Ovary (tissue), 9 donors: ENCODE data around the gene RAB13. TPM values are rescaled to one million over a fixed set of nuclear protein-coding genes. Genes with fewer than 3 reads are reported as not detected.

Source experiments
- DNase-seq, 5 donors: peaks; one replicate each; pipeline ENCODE4 v3.0.0-alpha.2; 2019 to 2020
- H3K27ac ChIP-seq, 2 donors: fragments of 200-600 bp; one replicate each; pipeline versions ENCODE4 v1.5.1 to v1.8.0; 2019 to 2022
- H3K27me3 ChIP-seq: fragments of 200-600 bp; one replicate; pipeline ENCODE4 v1.8.0; 2022
- H3K36me3 ChIP-seq: fragments of 200-600 bp; sonication (generic); one replicate; pipeline ENCODE4 v1.5.1; 2019
- H3K4me1 ChIP-seq: one replicate; pipeline ENCODE4 v1.8.1; 2013; ENCODE audit warnings: mild to moderate bottlenecking, moderate library complexity; ENCODE audit not compliant: insufficient read depth
- H3K4me3 ChIP-seq: fragments of 200-600 bp; sonication (generic); one replicate; pipeline ENCODE4 v1.5.1; 2017
- H3K9me3 ChIP-seq, 2 donors: fragments of 200-600 bp in 1 of 2; sonication (generic) in 1 of 2; one replicate each; pipeline versions ENCODE4 v1.5.1 to v1.8.1; 2013 to 2019; ENCODE audit warnings: mild to moderate bottlenecking in 1 of 2, moderate library complexity in 1 of 2
- EP300 ChIP-seq: sonication (generic); formaldehyde crosslinking; IDR thresholded peaks from one replicate; pipeline ENCODE4 v1.6.1; 2017; ENCODE audit warnings: antibody characterized with exemption
- POLR2A ChIP-seq: fragments of 450-650 bp; IDR thresholded peaks from one replicate; pipeline ENCODE4 v1.6.1; 2017; ENCODE audit warnings: antibody characterized with exemption, mild to moderate bottlenecking, moderate library complexity
- WGBS, 3 donors: extraction: QIAGEN DNeasy Blood & Tissue Kit in 1 of 3; methylation state at CpG; one replicate each; pipeline versions ENCODE4 v1.1.5 to v1.1.7; 2013 to 2017; 5-methylcytosine and 5-hydroxymethylcytosine counted together
- intact Hi-C, 4 donors: fragments of 100-400 bp; cut with DNase I; formaldehyde crosslinking; loops; one replicate each; pipeline versions ENCODE4 v1.11.0 to v1.15.1; 2022 to 2023
- microRNA-seq, 3 donors: library from miRNA; unstranded; fragments of <30 nt; microRNA quantifications; one replicate each; pipeline versions ENCODE4 to v1.2.0, GENCODE V29; 2019 to 2020
- polyA plus RNA-seq, 2 donors: library from polyadenylated mRNA; stranded (reverse); fragments of 200-250 nt in 1 of 2; fragments of 350-450 nt in 1 of 2; fragmentation: Illumina TruSeq in 1 of 2; extraction: RNeasy Lipid Tissue Mini Kit (QIAGEN cat#74804) in 1 of 2; gene quantifications; one replicate each; pipeline ENCODE4 v1.2.3, GENCODE V29; 2013 to 2014
- small RNA-seq: library from RNA; depleted of rRNA; stranded (forward); fragments of <200 nt; gene quantifications from one replicate; pipeline ENCODE3, GENCODE V24; 2016
- total RNA-seq, 7 donors: library from RNA; depleted of rRNA in 2 of 7; stranded (reverse); fragments of >200 nt in 2 of 7; fragmentation: NEBNext Ultra II Directional in 3 of 7; extraction: Animal tissue kit (Norgen Biotek cat#: 25700) in 3 of 7; gene quantifications; one replicate each; pipeline versions ENCODE4 v1.1.0 to v1.2.4, GENCODE V29; 2016 to 2023
- TF ChIP-seq, protein P1 (sequence below), 3 donors: fragments of 450-650 bp in 2 of 3; fragments of 200-600 bp in 1 of 3; IDR thresholded peaks; one replicate each; pipeline versions ENCODE4 v1.5.1 to v1.8.0; 2016 to 2022; ENCODE audit warnings: antibody characterized with exemption in 3 of 3, mild to moderate bottlenecking in 1 of 3
- donor health status: DM: no; HTN: no; CAD: no; lungs with moderate emphysema.
- donor health status: DM: no; HTN: no; CAD: no.
- donor health status: Bipolar disorder and iron deficiency.
- donor health status: DM: yes; HTN: yes; CAD: no.
- donor health status: DM: no; HTN: no; CAD: no.
- donor health status: DM: yes; HTN: yes; CAD: no.

The RAB13 gene
- total and polyA plus RNA-seq, 9 donors, result 31.4 to 190 (median 115) TPM

DNA sequence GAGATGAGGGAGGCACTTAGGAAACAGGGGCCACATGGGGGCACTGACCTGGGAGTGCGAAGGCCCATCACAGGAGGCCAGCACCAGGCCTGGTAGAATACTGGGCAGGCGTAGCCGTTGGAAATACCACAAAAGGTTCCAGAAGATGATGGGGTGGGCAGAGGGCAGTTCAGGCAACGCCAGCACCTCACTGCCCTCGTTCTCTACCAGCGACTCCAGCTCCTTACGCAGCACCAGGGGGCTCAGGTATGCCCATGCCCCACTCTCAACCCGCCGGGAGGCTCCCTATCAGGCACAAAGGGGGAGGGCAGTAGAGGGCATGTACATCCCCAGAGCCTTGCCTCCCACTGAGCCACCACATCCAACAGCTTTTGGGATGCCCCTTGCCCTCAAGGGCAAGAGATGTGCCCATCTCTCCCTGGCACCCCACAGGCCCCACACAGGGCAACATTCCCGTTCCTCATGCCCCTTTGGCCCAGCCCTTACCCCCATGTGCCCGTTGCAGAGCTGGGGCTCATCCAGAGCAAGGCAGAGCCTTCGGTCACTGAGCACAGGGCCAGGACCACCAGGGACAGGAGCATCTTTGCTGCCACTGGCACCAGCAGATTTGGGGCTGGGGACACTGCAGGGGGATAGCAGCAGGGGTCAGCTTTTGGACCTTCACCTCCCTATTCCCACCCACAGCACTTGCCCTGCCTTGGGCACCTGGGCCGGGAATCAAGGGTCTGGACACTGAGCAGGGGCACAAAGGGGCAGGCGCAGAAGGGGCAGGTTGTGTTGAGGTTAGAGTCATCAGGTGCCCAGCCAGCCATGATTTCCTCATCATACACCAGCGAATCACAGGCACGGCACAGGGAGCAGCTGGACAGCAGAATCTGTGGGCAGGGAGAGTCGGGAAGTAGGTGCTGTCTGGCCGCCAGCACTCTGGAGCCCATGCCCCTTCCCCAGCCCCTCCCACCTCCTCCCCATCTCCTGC lies 53.7 kb downstream of the RAB13 start:
- H3K36me3 ChIP-seq, result no peaks in the 10 kb centered on the region
- intact Hi-C loops, result no loop called here
- WGBS, 3 donors, result 89 to 94% (median 90%) methylated on average over 14 to 18 of the region's 18 CpGs
- no peaks in the 10 kb centered on the region for H3K4me1 ChIP-seq
- H3K9me3 ChIP-seq, result no peaks in the 10 kb centered on the region
- TF ChIP-seq POLR2A (no peak), EP300 (no peak)
- TF ChIP-seq, protein P1, sequence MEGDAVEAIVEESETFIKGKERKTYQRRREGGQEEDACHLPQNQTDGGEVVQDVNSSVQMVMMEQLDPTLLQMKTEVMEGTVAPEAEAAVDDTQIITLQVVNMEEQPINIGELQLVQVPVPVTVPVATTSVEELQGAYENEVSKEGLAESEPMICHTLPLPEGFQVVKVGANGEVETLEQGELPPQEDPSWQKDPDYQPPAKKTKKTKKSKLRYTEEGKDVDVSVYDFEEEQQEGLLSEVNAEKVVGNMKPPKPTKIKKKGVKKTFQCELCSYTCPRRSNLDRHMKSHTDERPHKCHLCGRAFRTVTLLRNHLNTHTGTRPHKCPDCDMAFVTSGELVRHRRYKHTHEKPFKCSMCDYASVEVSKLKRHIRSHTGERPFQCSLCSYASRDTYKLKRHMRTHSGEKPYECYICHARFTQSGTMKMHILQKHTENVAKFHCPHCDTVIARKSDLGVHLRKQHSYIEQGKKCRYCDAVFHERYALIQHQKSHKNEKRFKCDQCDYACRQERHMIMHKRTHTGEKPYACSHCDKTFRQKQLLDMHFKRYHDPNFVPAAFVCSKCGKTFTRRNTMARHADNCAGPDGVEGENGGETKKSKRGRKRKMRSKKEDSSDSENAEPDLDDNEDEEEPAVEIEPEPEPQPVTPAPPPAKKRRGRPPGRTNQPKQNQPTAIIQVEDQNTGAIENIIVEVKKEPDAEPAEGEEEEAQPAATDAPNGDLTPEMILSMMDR (IDR thresholded peaks at IDR 0.05), result no peak
- H3K27me3 ChIP-seq, result no peaks in the 10 kb centered on the region
- H3K4me3 ChIP-seq, result no peak overlapping the region
- no peak overlapping the region for H3K27ac ChIP-seq
- DNase-seq, result peak in 1 of 5 donors; percentile 23

Small RNA genes lying within 50 kb of the gene (microRNA-seq; reads per million reads assigned to microRNA genes)
- gene MIR6737, result 0 to 0.89 (median 0.32) reads per million in 3 donors

Small RNA genes lying within 50 kb of the gene (small RNA-seq; reads per million reads assigned to genes)
- not detected for gene MIR6737

Other genes starting within 250 kb of the RAB13 start
- gene SLC27A3, start 210.9 kb downstream of the RAB13 start, total RNA-seq, result 10 to 100 TPM in 6 of 7 donors, 1 to 10 TPM in 1; 9.5 to 50.9 (median 31.1) TPM
- 10 to 100 TPM; 23.2 to 31.5 TPM for gene SLC27A3, start 210.9 kb downstream of the RAB13 start, polyA plus RNA-seq
- 10 to 100 TPM; 14.1 to 73.0 (median 58.3) TPM for gene GATAD2B, start 63.4 kb downstream of the RAB13 start, total RNA-seq
- gene GATAD2B, start 63.4 kb downstream of the RAB13 start, polyA plus RNA-seq, result 10 to 100 TPM; 11.2 to 22.0 TPM
- 10 to 100 TPM; 21.3 to 83.1 (median 57.3) TPM for gene DENND4B, start 39.6 kb downstream of the RAB13 start, total RNA-seq
- 10 to 100 TPM; 20.9 to 29.6 TPM for gene DENND4B, start 39.6 kb downstream of the RAB13 start, polyA plus RNA-seq
- 10 to 100 TPM; 19.2 to 52.5 (median 37.9) TPM for gene CRTC2, start 27.7 kb downstream of the RAB13 start, total RNA-seq
- 10 to 100 TPM; 20.3 to 44.6 TPM for gene CRTC2, start 27.7 kb downstream of the RAB13 start, polyA plus RNA-seq
- gene SLC39A1, start 22.8 kb downstream of the RAB13 start, total RNA-seq, result 10 to 100 TPM; 59.3 to 83.7 (median 67.2) TPM
- gene SLC39A1, start 22.8 kb downstream of the RAB13 start, polyA plus RNA-seq, result 100 to 1,000 TPM in 1 of 2 donors, 10 to 100 TPM in 1; 83.6 to 121 TPM
- 10 to 100 TPM; 10.5 to 24.9 (median 14.9) TPM for gene CREB3L4, start 18.4 kb downstream of the RAB13 start, total RNA-seq
- 10 to 100 TPM; 17.6 to 27.2 TPM for gene CREB3L4, start 18.4 kb downstream of the RAB13 start, polyA plus RNA-seq
- gene JTB, start 8.7 kb downstream of the RAB13 start, total RNA-seq, result 100 to 1,000 TPM in 2 of 7 donors, 10 to 100 TPM in 5; 82.7 to 207 (median 88.6) TPM
- 100 to 1,000 TPM in 1 of 2 donors, 10 to 100 TPM in 1; 77.5 to 150 TPM for gene JTB, start 8.7 kb downstream of the RAB13 start, polyA plus RNA-seq
- gene RPS27, start 4.4 kb upstream of the RAB13 start, total RNA-seq, result 1,000 to 10,000 TPM; 3,441 to 7,027 (median 4,323) TPM
- over 10,000 TPM; 15,496 to 24,704 TPM for gene RPS27, start 4.4 kb upstream of the RAB13 start, polyA plus RNA-seq
- gene NUP210L, start 168.7 kb upstream of the RAB13 start, total RNA-seq, result under 1 TPM in 2 of 7 donors, not detected in 5; 0.07 to 0.10 TPM
- not detected for gene NUP210L, start 168.7 kb upstream of the RAB13 start, polyA plus RNA-seq
- gene TPM3, start 205.8 kb upstream of the RAB13 start, total RNA-seq, result 100 to 1,000 TPM in 4 of 7 donors, 10 to 100 TPM in 3; 83.8 to 146 (median 120) TPM
- 100 to 1,000 TPM in 1 of 2 donors, 10 to 100 TPM in 1; 78.0 to 316 TPM for gene TPM3, start 205.8 kb upstream of the RAB13 start, polyA plus RNA-seq
- gene CFAP141, start 220.0 kb upstream of the RAB13 start, total RNA-seq, result 1 to 10 TPM in 1 of 7 donors, not detected in 6; 2.4 TPM
- gene CFAP141, start 220.0 kb upstream of the RAB13 start, polyA plus RNA-seq, result not detected
- gene UBAP2L, start 234.6 kb upstream of the RAB13 start, total RNA-seq, result 100 to 1,000 TPM in 5 of 7 donors, 10 to 100 TPM in 2; 45.5 to 161 (median 133) TPM
- 100 to 1,000 TPM in 1 of 2 donors, 10 to 100 TPM in 1; 76.4 to 172 TPM for gene UBAP2L, start 234.6 kb upstream of the RAB13 start, polyA plus RNA-seq